BJ (cell line): ENCODE measurements around the gene CHURC1. TPM values are rescaled to one million over a fixed set of nuclear protein-coding genes. Genes with fewer than 3 reads are reported as not detected.

Experiments used
- CTCF ChIA-PET: fragments of 350-600 bp; formaldehyde crosslinking; extraction: SDS; loops from one replicate; lab custom pipeline; 2021; ENCODE audit warnings: antibody characterized with exemption, inconsistent platforms; lab: Yijun Ruan, JAX
- POLR2A ChIA-PET: fragments of 300-600 bp; sonication (Branson Sonifier 250); formaldehyde crosslinking; extraction: SDS; loops from one replicate; lab custom pipeline; 2021; ENCODE audit warnings: antibody characterized with exemption; lab: Charles Lee
- DNase-seq: peaks from one replicate; pipeline ENCODE4 v3.0.0-alpha.2; 2011; ENCODE audit warnings: low read depth
- H3K27me3 ChIP-seq: 2 replicates; pipeline ENCODE4 v1.6.0; 2011; ENCODE audit warnings: low read length; ENCODE audit not compliant: control insufficient read depth, insufficient read depth
- H3K36me3 ChIP-seq: 2 replicates; pipeline ENCODE4 v1.5.1; 2011; ENCODE audit warnings: low read length; ENCODE audit not compliant: control insufficient read depth, insufficient read depth
- H3K4me3 ChIP-seq: 2 replicates; pipeline ENCODE4 v1.5.1; 2011; ENCODE audit warnings: low read depth, mild to moderate bottlenecking, control low read depth, low read length
- CTCF ChIP-seq: IDR thresholded peaks from 2 replicates; pipeline ENCODE4 v1.5.1; 2011; ENCODE audit warnings: low read depth, mild to moderate bottlenecking, control low read depth, inconsistent platforms, low read length, moderate library complexity; ENCODE audit not compliant: insufficient read depth
- polyA plus RNA-seq: library from polyadenylated mRNA; depleted of rRNA; stranded (reverse); fragments of >200 nt; gene quantifications from 2 replicates; pipeline ENCODE4 v1.2.3, GENCODE V29; 2011

Gene CHURC1
- polyA plus RNA-seq, 1 experiment = 30.6 TPM

GRCh38 chr14:64923015-64923414, 8.8 kb downstream of the CHURC1 start:
- POLR2A ChIA-PET = no interaction called here
- CTCF ChIA-PET = interaction anchor here (0.9 kb wide), 1 partner anchor 12 kb away, joined by 3 read pairs; no protein-coding TSS in a partner anchor
- H3K27me3 ChIP-seq = no peaks in the 10 kb centered on the region
- H3K36me3 ChIP-seq = peaks cover 3% of the 10 kb centered on the region
- no peak overlapping the region for H3K4me3 ChIP-seq
- DNase-seq = no peak
- TF ChIP-seq CTCF = no peak

- peaks cover 7% of the 10 kb centered on the region for H3K36me3 ChIP-seq
- ChIA-PET POLR2A (no interaction called here), CTCF (interaction anchor here (2.2 to 2.8 kb wide), 2 partner anchors 10 to 12 kb away, joined by 8 to 10 read pairs; partner anchors contain the start of gene CHURC1)
- no peak for DNase-seq
- no peaks in the 10 kb centered on the region for H3K27me3 ChIP-seq
- no peak for TF ChIP-seq CTCF
- H3K4me3 ChIP-seq = no peak overlapping the region
These were observed 12.2 kb downstream of the CHURC1 start for GRCh38 chr14:64926398-64926995.

GRCh38 chr14:64927031-64927430, 12.8 kb downstream of the CHURC1 start:
- no peak for TF ChIP-seq CTCF
- peaks cover 7% of the 10 kb centered on the region for H3K36me3 ChIP-seq
- ChIA-PET CTCF (interaction anchor here (1.0 to 2.8 kb wide), 3 partner anchors 9 to 36 kb away, joined by 4 to 10 read pairs (median 8); partner anchors contain the start of gene CHURC1), POLR2A (no interaction called here)
- no peak overlapping the region for H3K4me3 ChIP-seq
- H3K27me3 ChIP-seq = no peaks in the 10 kb centered on the region
- no peak for DNase-seq

- Histone ChIP-seq H3K36me3 (peaks cover 8% of the 10 kb centered on the region), H3K4me3 (no peak overlapping the region), H3K27me3 (no peaks in the 10 kb centered on the region)
- ChIA-PET POLR2A (no interaction called here), CTCF (interaction anchor here (1.7 to 2.8 kb wide), 3 partner anchors 8 to 17 kb away, joined by 4 to 10 read pairs (median 8); partner anchors contain the start of gene CHURC1)
- no peak for DNase-seq
- no peak for TF ChIP-seq CTCF
These were observed 14.2 kb downstream of the CHURC1 start for GRCh38 chr14:64928239-64929013.

- TF ChIP-seq CTCF = no peak
- no peak overlapping the region for H3K4me3 ChIP-seq
- DNase-seq = no peak
- H3K27me3 ChIP-seq = no peaks in the 10 kb centered on the region
- CTCF ChIA-PET = interaction anchor here (1.7 to 2.8 kb wide), 2 partner anchors 14 to 18 kb away, joined by 4 to 8 read pairs; partner anchors contain the start of gene CHURC1
- H3K36me3 ChIP-seq = peaks cover 8% of the 10 kb centered on the region
- POLR2A ChIA-PET = no interaction called here
These were observed 14.7 kb downstream of the CHURC1 start for GRCh38 chr14:64929014-64929359.
